PC-9 (cell line): ENCODE results near the gene CDH22. TPM values are rescaled to one million over a fixed set of nuclear protein-coding genes. Genes with fewer than 3 reads are reported as not detected.

Experiments used
- BruUV-seq: library from RNA; stranded (reverse); fragments of 400-500 nt; replicated peaks from 2 replicates; lab custom pipeline; 2021; lab: Mats Ljungman, UMichigan
- CTCF ChIA-PET: fragments of 300-600 bp; sonication (Branson Sonifier 250); formaldehyde crosslinking; loops from one replicate; lab custom pipeline; 2022; ENCODE audit warnings: antibody characterized with exemption; lab: Charles Lee
- POLR2A ChIA-PET: fragments of 300-600 bp; sonication (Branson Sonifier 250); formaldehyde crosslinking; loops from one replicate; lab custom pipeline; 2022; ENCODE audit warnings: antibody characterized with exemption; ENCODE audit not compliant: unreplicated experiment; lab: Charles Lee
- DNase-seq, 2 experiments: peaks; one replicate each; pipeline versions ENCODE4 v3.0.0 to v3.0.0-alpha.2; 2015 to 2022; ENCODE audit warnings: mixed read lengths in 1 of 2
- H2AFZ ChIP-seq: fragments of 200-600 bp; sonication (generic); 2 replicates; pipeline ENCODE4 v1.8.1; 2017; ENCODE audit warnings: antibody characterized with exemption
- H3F3A ChIP-seq: fragments of 200-600 bp; sonication (generic); 2 replicates; pipeline ENCODE4 v1.8.1; 2017; ENCODE audit warnings: antibody characterized with exemption, mild to moderate bottlenecking, low read depth; ENCODE audit not compliant: insufficient read depth
- H3K27ac ChIP-seq: fragments of 200-600 bp; sonication (generic); 2 replicates; pipeline ENCODE4 v1.6.1; 2016; ENCODE audit warnings: mixed run types
- H3K27me3 ChIP-seq: fragments of 200-600 bp; sonication (generic); 2 replicates; pipeline ENCODE4 v1.6.1; 2016; ENCODE audit warnings: low read depth, mixed run types; ENCODE audit not compliant: insufficient read depth
- H3K36me3 ChIP-seq: fragments of 200-600 bp; sonication (generic); 2 replicates; pipeline ENCODE4 v1.6.1; 2016; ENCODE audit warnings: low read depth, mixed run types
- H3K4me1 ChIP-seq: fragments of 200-600 bp; sonication (generic); replicated peaks from 2 replicates; pipeline ENCODE4 v1.6.1; 2016; ENCODE audit warnings: mixed run types; ENCODE audit not compliant: insufficient read depth
- H3K4me2 ChIP-seq: fragments of 200-600 bp; sonication (generic); 2 replicates; pipeline ENCODE4 v1.6.1; 2017; ENCODE audit warnings: mixed run types
- H3K4me3 ChIP-seq: fragments of 200-600 bp; sonication (generic); 2 replicates; pipeline ENCODE4 v1.6.1; 2016; ENCODE audit warnings: mixed run types
- H3K79me2 ChIP-seq: fragments of 200-600 bp; sonication (generic); 2 replicates; pipeline ENCODE4 v1.6.1; 2017; ENCODE audit warnings: low read depth, mixed run types
- H3K9me2 ChIP-seq: fragments of 200-600 bp; sonication (generic); 2 replicates; pipeline ENCODE4 v1.8.1; 2017; ENCODE audit warnings: mild to moderate bottlenecking; ENCODE audit not compliant: insufficient read depth
- H3K9me3 ChIP-seq: fragments of 200-600 bp; sonication (generic); 2 replicates; pipeline ENCODE4 v1.8.1; 2016; ENCODE audit warnings: low read depth; ENCODE audit not compliant: insufficient read depth
- H4K20me1 ChIP-seq: fragments of 200-600 bp; sonication (generic); 2 replicates; pipeline ENCODE4 v1.8.1; 2017; ENCODE audit not compliant: insufficient read depth
- EZH2 ChIP-seq: fragments of 200-600 bp; sonication (generic); IDR thresholded peaks from 2 replicates; pipeline ENCODE4 v1.8.0; 2017; ENCODE audit warnings: antibody characterized with exemption, low read depth
- intact Hi-C: fragments of 100-400 bp; cut with micrococcal nuclease; formaldehyde crosslinking; loops from one replicate; pipeline ENCODE4 v1.10.0; 2022; ENCODE audit not compliant: unreplicated experiment
- total RNA-seq: library from RNA; stranded (reverse); gene quantifications from 2 replicates; pipeline ENCODE4 v1.2.3, GENCODE V29; 2021
- TF ChIP-seq, protein P1 (sequence below): fragments of 200-600 bp; sonication (generic); conservative IDR thresholded peaks from 2 replicates; pipeline ENCODE4 v1.6.1; 2017; ENCODE audit warnings: mixed run types, antibody characterized with exemption, mild to moderate bottlenecking, moderate library complexity

Gene CDH22
- total RNA-seq, 1 experiment from 2014 or later: not detected

DNA sequence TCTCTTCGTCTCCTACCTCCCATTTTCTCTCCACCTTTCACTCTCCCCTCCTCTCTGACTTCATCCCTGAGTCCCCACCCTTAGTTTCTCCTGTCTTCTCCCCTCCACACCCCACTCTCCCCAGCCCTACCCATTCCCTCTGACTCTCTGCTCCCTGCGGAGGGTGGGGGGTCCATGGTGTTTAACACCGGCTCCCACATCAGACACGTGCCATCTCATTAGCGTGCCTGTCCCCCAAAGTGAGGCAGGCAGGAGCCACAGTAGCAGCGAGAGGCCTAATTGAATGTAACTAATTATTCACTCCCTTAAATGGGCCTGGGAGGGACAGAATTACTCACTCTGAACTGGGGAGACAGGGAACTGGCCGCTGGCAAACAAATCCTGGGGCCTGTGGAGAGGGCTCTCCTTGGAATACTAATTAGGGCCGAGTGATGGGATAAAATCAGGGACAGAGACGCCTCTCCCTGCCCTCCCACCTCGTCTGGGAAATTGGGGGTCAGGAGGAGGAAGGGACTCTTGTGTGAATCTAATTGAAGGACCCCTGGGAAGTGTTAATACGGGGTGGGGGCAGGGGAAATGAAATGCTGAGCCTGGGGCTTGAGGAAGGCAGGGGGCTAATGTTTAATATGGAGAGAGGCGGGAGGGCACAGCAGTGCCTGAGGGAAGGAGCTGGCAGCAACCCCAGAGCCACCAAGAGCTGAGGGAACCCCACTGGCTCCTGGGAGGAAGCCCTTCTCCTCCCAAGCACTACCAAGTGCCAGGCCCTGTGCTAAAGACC is 172.3 kb downstream of the CDH22 start:
- Histone ChIP-seq H3K27ac (no peak overlapping the region), H4K20me1 (no peaks in the 10 kb centered on the region), H3K79me2 (no peaks in the 10 kb centered on the region), H3K4me1 (no peaks in the 10 kb centered on the region), H3K36me3 (no peaks in the 10 kb centered on the region), H3K27me3 (peaks cover 92% of the 10 kb centered on the region), H3K9me2 (no peaks in the 10 kb centered on the region), H3K4me3 (no peak overlapping the region), H3K4me2 (no peak overlapping the region), H3F3A (no peaks in the 10 kb centered on the region), H2AFZ (no peak overlapping the region), H3K9me3 (no peaks in the 10 kb centered on the region)
- POLR2A ChIA-PET: interaction anchor here (0.6 kb wide), 1 partner anchor 86 kb away, joined by 4 read pairs; no protein-coding TSS in a partner anchor
- no peak for DNase-seq
- TF ChIP-seq, protein P1, sequence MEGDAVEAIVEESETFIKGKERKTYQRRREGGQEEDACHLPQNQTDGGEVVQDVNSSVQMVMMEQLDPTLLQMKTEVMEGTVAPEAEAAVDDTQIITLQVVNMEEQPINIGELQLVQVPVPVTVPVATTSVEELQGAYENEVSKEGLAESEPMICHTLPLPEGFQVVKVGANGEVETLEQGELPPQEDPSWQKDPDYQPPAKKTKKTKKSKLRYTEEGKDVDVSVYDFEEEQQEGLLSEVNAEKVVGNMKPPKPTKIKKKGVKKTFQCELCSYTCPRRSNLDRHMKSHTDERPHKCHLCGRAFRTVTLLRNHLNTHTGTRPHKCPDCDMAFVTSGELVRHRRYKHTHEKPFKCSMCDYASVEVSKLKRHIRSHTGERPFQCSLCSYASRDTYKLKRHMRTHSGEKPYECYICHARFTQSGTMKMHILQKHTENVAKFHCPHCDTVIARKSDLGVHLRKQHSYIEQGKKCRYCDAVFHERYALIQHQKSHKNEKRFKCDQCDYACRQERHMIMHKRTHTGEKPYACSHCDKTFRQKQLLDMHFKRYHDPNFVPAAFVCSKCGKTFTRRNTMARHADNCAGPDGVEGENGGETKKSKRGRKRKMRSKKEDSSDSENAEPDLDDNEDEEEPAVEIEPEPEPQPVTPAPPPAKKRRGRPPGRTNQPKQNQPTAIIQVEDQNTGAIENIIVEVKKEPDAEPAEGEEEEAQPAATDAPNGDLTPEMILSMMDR: no peak
- TF ChIP-seq EZH2: no peak
- no TSS peak for BruUV-seq
- intact Hi-C loops: no loop called here
- CTCF ChIA-PET: interaction anchor here (0.6 kb wide), 1 partner anchor 139 kb away, joined by 3 read pairs; no protein-coding TSS in a partner anchor

DNA sequence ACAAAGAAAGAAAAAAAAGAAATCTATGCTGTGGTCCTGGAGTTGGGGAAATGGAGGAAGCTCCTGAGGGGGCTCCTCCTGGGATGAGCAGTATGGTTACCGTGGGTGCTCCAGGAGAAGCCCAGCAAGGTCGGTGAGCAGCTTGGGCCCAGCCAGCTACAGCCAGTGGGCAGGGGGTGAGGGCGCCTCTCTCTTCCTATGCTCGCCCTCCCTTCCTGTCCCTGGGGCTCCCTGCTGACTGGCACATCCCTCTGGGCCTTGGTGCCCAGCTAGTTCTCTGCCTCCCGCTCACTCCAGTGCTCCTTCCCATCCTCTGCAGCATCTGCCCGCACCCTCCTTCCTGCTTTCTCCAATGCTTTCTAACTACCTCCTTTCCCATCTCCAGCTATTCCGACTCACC is 173.6 kb downstream of the CDH22 start:
- TF ChIP-seq EZH2: no peak
- TF ChIP-seq, protein P1: no peak
- Histone ChIP-seq H3K9me3 (no peaks in the 10 kb centered on the region), H3K4me1 (no peaks in the 10 kb centered on the region), H3K4me3 (no peak overlapping the region), H2AFZ (no peak overlapping the region), H3K9me2 (no peaks in the 10 kb centered on the region), H3K4me2 (no peak overlapping the region), H3K36me3 (no peaks in the 10 kb centered on the region), H3F3A (no peaks in the 10 kb centered on the region), H3K27me3 (peaks cover 92% of the 10 kb centered on the region), H3K79me2 (no peaks in the 10 kb centered on the region), H3K27ac (no peak overlapping the region), H4K20me1 (no peaks in the 10 kb centered on the region)
- ChIA-PET POLR2A (interaction anchor here (0.6 kb wide), 1 partner anchor 427 kb away, joined by 5 read pairs; no protein-coding TSS in a partner anchor), CTCF (interaction anchor here (0.6 kb wide), 1 partner anchor 985 kb away, joined by 3 read pairs; no protein-coding TSS in a partner anchor)
- no TSS peak for BruUV-seq
- intact Hi-C loops: loop anchor here (5.0 kb wide), 2 partner anchors 173 to 193 kb away; partner anchors contain the start of gene CDH22
- DNase-seq: no peak

DNA sequence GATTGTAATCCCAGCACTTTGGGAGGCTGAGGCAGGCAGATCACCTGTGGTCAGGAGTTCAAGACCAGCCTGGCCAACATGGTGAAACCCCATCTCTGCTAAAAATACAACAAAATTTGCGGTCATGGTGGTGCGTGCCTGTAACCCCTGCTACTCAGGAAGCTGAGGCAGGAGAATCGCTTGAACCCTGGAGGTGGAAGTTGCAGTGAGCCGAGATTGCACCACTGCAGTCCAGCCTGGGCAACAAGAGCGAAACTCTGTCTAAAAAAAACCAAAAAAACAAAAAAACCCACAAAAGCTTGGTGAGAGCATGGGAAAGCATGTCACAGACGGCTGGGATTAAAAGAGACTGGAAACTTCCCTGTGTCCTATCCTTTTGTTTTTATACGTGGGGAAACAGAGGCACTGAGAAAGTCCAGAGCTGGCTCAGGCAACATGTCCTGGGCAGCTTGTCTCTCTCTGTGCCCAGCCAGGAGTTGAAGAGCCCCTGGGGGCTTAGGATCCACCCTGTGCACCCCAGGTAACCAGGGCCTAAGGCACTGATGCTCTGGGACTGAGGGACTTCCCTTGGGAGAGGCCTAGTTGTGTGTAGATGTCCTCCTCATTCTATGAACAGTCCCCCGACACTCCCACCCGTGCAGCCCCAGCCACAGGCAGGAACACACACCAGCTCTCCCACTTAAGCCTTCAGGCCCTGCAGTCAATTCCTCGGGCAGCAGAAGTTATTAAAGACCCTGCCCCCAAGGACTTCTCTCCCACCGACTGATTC is 174.2 kb downstream of the CDH22 start:
- no TSS peak for BruUV-seq
- TF ChIP-seq, protein P1: no peak
- no peak overlapping the region for H3K4me3 ChIP-seq
- no peaks in the 10 kb centered on the region for H3K79me2 ChIP-seq
- no peak overlapping the region for H2AFZ ChIP-seq
- no peak for DNase-seq
- H3K9me2 ChIP-seq: no peaks in the 10 kb centered on the region
- H3K4me1 ChIP-seq: no peaks in the 10 kb centered on the region
- H3K27ac ChIP-seq: no peak overlapping the region
- intact Hi-C loops: loop anchor here (2.0 to 5.0 kb wide), 3 partner anchors 173 to 215 kb away; partner anchors contain the start of gene CDH22
- H3K4me2 ChIP-seq: no peak overlapping the region
- POLR2A ChIA-PET: interaction anchor here (0.6 kb wide), 1 partner anchor 427 kb away, joined by 5 read pairs; no protein-coding TSS in a partner anchor
- H3K36me3 ChIP-seq: no peaks in the 10 kb centered on the region
- no peaks in the 10 kb centered on the region for H3K9me3 ChIP-seq
- H3K27me3 ChIP-seq: peaks cover 92% of the 10 kb centered on the region
- no peaks in the 10 kb centered on the region for H4K20me1 ChIP-seq
- no peaks in the 10 kb centered on the region for H3F3A ChIP-seq
- CTCF ChIA-PET: interaction anchor here (0.6 kb wide), 2 partner anchors 229 to 985 kb away, joined by 3 to 4 read pairs; no protein-coding TSS in a partner anchor
